HCT116 (cell line): Measurements from ENCODE around the gene HIRA. TPM values are rescaled to one million over a fixed set of nuclear protein-coding genes. Genes with fewer than 3 reads are reported as not detected.

ENCODE experiments used
- ATAC-seq: fragments of 200-7000 bp; cut with Tn5 transposase; 2 replicates; pipeline ENCODE4 v1.9.1; 2020; ENCODE audit warnings: mild to moderate bottlenecking, moderate library complexity
- BruUV-seq: library from RNA; stranded (reverse); fragments of 400-500 nt; replicated peaks from 2 replicates; lab custom pipeline; 2021; lab: Mats Ljungman, UMichigan
- CTCF ChIA-PET: fragments of 300-600 bp; sonication (Branson Sonifier 250); formaldehyde crosslinking; loops from one replicate; lab custom pipeline; 2021; ENCODE audit warnings: antibody characterized with exemption; lab: Charles Lee
- POLR2A ChIA-PET: fragments of 300-600, 350-600 bp; sonication (Branson Sonifier 250); formaldehyde crosslinking; loops from one replicate; lab custom pipeline; 2021; ENCODE audit warnings: antibody characterized with exemption; lab: Charles Lee
- RAD21 ChIA-PET, 2 experiments: fragments of 300-600 bp; sonication (Branson Sonifier 250); formaldehyde crosslinking; loops; one replicate each; lab custom pipeline; 2023; ENCODE audit warnings: low total read pairs in 2 of 2; ENCODE audit not compliant: uncharacterized antibody in 2 of 2, unreplicated experiment in 2 of 2, low non-redundant PET in 1 of 2; lab: Charles Lee
- DNase-seq: peaks from one replicate; pipeline ENCODE4 v3.0.0-alpha.2; 2010; ENCODE audit warnings: low read depth, low spot score
- H2AFZ ChIP-seq: fragments of 200-600 bp; shearing (Covaris generic), sonication (generic); 2 replicates; pipeline ENCODE4 v1.6.1; 2017; ENCODE audit warnings: low read depth, mixed run types, mixed read lengths, antibody characterized with exemption, low read length; ENCODE audit not compliant: poor library complexity, severe bottlenecking
- H3K27ac ChIP-seq: 2 replicates; pipeline ENCODE4 v1.5.1; 2012; ENCODE audit warnings: low read depth, low read length
- H3K27me3 ChIP-seq: fragments of 200-600 bp; sonication (generic); 2 replicates; pipeline ENCODE4 v1.6.1; 2016; ENCODE audit warnings: mixed run types, low read length, mixed read lengths; ENCODE audit not compliant: insufficient read depth
- H3K36me3 ChIP-seq, 2 experiments: fragments of 200-500 bp in 1 of 2; fragments of 200-600 bp in 1 of 2; sonication (Bioruptor generic) in 1 of 2; sonication (generic) in 1 of 2; 2 replicates each; pipeline versions ENCODE4 v1.5.1 to v1.6.1; 2014 to 2016; ENCODE audit warnings: low read length in 2 of 2, inconsistent platforms in 1 of 2, mixed read lengths in 1 of 2, mixed run types in 1 of 2; ENCODE audit not compliant: insufficient read depth in 2 of 2, control insufficient read depth in 1 of 2
- H3K4me1 ChIP-seq, 2 experiments: fragments of 200-600 bp in 1 of 2; sonication (generic) in 1 of 2; 2 replicates each; pipeline versions ENCODE4 v1.5.1 to v1.6.1; 2012 to 2017; ENCODE audit warnings: low read length in 2 of 2, inconsistent platforms in 1 of 2, mild to moderate bottlenecking in 1 of 2, mixed read lengths in 1 of 2, mixed run types in 1 of 2, moderate library complexity in 1 of 2; ENCODE audit not compliant: insufficient read depth in 2 of 2, control insufficient read depth in 1 of 2
- H3K4me2 ChIP-seq: fragments of 200-600 bp; sonication (generic); 2 replicates; pipeline ENCODE4 v1.6.1; 2017; ENCODE audit warnings: mixed run types, low read length, mixed read lengths
- H3K4me3 ChIP-seq, 2 experiments: fragments of 200-600 bp in 1 of 2; sonication (generic) in 1 of 2; replicated peaks in 1 of 2; 2 replicates each; pipeline ENCODE4 v1.5.1; 2011 to 2016; ENCODE audit warnings: low read length in 2 of 2, control low read depth in 1 of 2, low read depth in 1 of 2, mild to moderate bottlenecking in 1 of 2, mixed read lengths in 1 of 2, mixed run types in 1 of 2
- H3K79me2 ChIP-seq: fragments of 200-600 bp; sonication (generic); 2 replicates; pipeline ENCODE4 v1.6.1; 2017; ENCODE audit warnings: mild to moderate bottlenecking, mixed run types, low read length, moderate library complexity, mixed read lengths; ENCODE audit not compliant: insufficient read depth
- H3K9ac ChIP-seq: fragments of 200-600 bp; sonication (generic); 2 replicates; pipeline ENCODE4 v1.6.1; 2016; ENCODE audit warnings: low read length, mixed read lengths
- H3K9me2 ChIP-seq: fragments of 200-600 bp; sonication (generic), shearing (Covaris generic); 2 replicates; pipeline ENCODE4 v1.6.1; 2017; ENCODE audit warnings: mixed run types, mild to moderate bottlenecking, moderate library complexity; ENCODE audit not compliant: insufficient read depth
- H3K9me3 ChIP-seq, 2 experiments: fragments of 200-500 bp in 1 of 2; fragments of 200-600 bp in 1 of 2; sonication (Bioruptor generic) in 1 of 2; sonication (generic) in 1 of 2; 2 replicates each; pipeline ENCODE4 v1.6.1; 2014 to 2017; ENCODE audit warnings: low read length in 2 of 2, mixed read lengths in 2 of 2, inconsistent platforms in 1 of 2, low read depth in 1 of 2, mild to moderate bottlenecking in 1 of 2, mixed run types in 1 of 2, moderate library complexity in 1 of 2; ENCODE audit not compliant: control insufficient read depth in 1 of 2, insufficient read depth in 1 of 2
- H4K20me1 ChIP-seq: fragments of 200-600 bp; sonication (generic), shearing (Covaris generic); 2 replicates; pipeline ENCODE4 v1.6.1; 2017; ENCODE audit warnings: mixed run types, mild to moderate bottlenecking, moderate library complexity; ENCODE audit not compliant: insufficient read depth
- EZH2phosphoT487 ChIP-seq: fragments of 200-600 bp; IDR thresholded peaks from 2 replicates; pipeline ENCODE4 v1.6.1; 2018; ENCODE audit warnings: antibody characterized with exemption, borderline replicate concordance
- TCF7L2 ChIP-seq: IDR thresholded peaks from 2 replicates; pipeline ENCODE4 v1.7.0; 2011; ENCODE audit warnings: borderline replicate concordance, inconsistent platforms; ENCODE audit not compliant: insufficient read depth, insufficient read length; ENCODE audit errors: extremely low read depth
- YY1 ChIP-seq: IDR thresholded peaks from 2 replicates; pipeline ENCODE4 v1.6.1; 2011; ENCODE audit warnings: low read length, low read depth, moderate library complexity, mild to moderate bottlenecking; ENCODE audit not compliant: insufficient replicate concordance; ENCODE audit errors: extremely low read depth
- ZFX ChIP-seq: fragments of 450-650 bp; IDR thresholded peaks from 2 replicates; pipeline ENCODE4 v1.6.1; 2017
- intact Hi-C: fragments of 100-400 bp; cut with micrococcal nuclease; formaldehyde crosslinking; loops from 2 replicates; pipeline ENCODE4 v1.10.0; 2022
- total RNA-seq: library from RNA; stranded (reverse); gene quantifications from one replicate; pipeline ENCODE4 v1.2.1, GENCODE V29; 2021; ENCODE audit not compliant: unreplicated experiment
- TF ChIP-seq, protein P1 (sequence below), 3 experiments: fragments of 200-600 bp in 1 of 3; sonication (generic) in 1 of 3; IDR thresholded peaks in 2 of 3; conservative IDR thresholded peaks in 1 of 3; 2 replicates each; pipeline ENCODE4 v1.5.1; 2012 to 2017; ENCODE audit warnings: low read depth in 2 of 3, low read length in 2 of 3, antibody characterized with exemption in 1 of 3, borderline replicate concordance in 1 of 3, control low read depth in 1 of 3, mild to moderate bottlenecking in 1 of 3, mixed read lengths in 1 of 3, mixed run types in 1 of 3, moderate library complexity in 1 of 3; ENCODE audit not compliant: insufficient read depth in 1 of 3
- TF ChIP-seq, protein P2 (sequence below): IDR thresholded peaks from 2 replicates; pipeline ENCODE4 v1.6.1; 2011; ENCODE audit warnings: mild to moderate bottlenecking, low read length, moderate library complexity; ENCODE audit not compliant: insufficient replicate concordance; ENCODE audit errors: extremely low read depth

The HIRA gene
- total RNA-seq, 1 experiment from 2014 or later = 30.6 TPM

DNA sequence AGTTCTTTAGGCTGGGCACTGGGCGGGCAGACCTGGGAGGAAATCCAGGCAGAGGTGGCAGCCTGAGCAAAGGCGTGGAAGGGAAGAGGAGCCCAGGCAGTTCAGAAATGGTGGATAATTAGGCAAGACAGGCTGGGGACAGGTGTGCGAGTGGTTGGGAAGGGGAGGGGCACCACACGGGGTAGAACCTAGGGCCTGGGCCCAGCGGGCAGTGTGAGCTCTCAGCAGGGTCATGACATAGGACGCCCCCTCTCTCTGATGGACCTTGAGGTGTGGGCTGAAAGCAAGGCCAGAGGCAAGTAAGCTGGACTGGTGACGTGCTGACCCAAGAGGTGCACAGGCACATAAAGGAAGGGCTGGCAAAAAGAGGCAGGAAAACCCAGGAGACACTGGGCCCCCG lies 40.7 kb upstream of the HIRA start:
- H4K20me1 ChIP-seq = peaks cover 3% of the 10 kb centered on the region; the same call in 1 of the 2 replicates

More for the DNA sequence above, 40.7 kb upstream of the HIRA start:
- no peak for ATAC-seq
- H3K36me3 ChIP-seq = peaks cover 27 to 70% of the 10 kb centered on the region in 2 experiments; a peak in 3 of 4 replicates
- DNase-seq = no peak
- TF ChIP-seq YY1 (no peak), ZFX (no peak), EZH2phosphoT487 (no peak), TCF7L2 (no peak)
- TF ChIP-seq, protein P1, sequence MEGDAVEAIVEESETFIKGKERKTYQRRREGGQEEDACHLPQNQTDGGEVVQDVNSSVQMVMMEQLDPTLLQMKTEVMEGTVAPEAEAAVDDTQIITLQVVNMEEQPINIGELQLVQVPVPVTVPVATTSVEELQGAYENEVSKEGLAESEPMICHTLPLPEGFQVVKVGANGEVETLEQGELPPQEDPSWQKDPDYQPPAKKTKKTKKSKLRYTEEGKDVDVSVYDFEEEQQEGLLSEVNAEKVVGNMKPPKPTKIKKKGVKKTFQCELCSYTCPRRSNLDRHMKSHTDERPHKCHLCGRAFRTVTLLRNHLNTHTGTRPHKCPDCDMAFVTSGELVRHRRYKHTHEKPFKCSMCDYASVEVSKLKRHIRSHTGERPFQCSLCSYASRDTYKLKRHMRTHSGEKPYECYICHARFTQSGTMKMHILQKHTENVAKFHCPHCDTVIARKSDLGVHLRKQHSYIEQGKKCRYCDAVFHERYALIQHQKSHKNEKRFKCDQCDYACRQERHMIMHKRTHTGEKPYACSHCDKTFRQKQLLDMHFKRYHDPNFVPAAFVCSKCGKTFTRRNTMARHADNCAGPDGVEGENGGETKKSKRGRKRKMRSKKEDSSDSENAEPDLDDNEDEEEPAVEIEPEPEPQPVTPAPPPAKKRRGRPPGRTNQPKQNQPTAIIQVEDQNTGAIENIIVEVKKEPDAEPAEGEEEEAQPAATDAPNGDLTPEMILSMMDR (IDR thresholded peaks at IDR 0.05 in 2 of 3, conservative IDR thresholded peaks at IDR 0.05 in 1 of 3; ENCODE audit: borderline replicate concordance in 1 of 3, insufficient read depth in 1 of 3, low read depth in 2 of 3, low read length in 2 of 3) = no peak
- TF ChIP-seq, protein P2, sequence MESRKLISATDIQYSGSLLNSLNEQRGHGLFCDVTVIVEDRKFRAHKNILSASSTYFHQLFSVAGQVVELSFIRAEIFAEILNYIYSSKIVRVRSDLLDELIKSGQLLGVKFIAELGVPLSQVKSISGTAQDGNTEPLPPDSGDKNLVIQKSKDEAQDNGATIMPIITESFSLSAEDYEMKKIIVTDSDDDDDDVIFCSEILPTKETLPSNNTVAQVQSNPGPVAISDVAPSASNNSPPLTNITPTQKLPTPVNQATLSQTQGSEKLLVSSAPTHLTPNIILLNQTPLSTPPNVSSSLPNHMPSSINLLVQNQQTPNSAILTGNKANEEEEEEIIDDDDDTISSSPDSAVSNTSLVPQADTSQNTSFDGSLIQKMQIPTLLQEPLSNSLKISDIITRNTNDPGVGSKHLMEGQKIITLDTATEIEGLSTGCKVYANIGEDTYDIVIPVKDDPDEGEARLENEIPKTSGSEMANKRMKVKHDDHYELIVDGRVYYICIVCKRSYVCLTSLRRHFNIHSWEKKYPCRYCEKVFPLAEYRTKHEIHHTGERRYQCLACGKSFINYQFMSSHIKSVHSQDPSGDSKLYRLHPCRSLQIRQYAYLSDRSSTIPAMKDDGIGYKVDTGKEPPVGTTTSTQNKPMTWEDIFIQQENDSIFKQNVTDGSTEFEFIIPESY = no peak
- no peak overlapping the region for H3K9ac ChIP-seq
- ChIA-PET CTCF (interaction anchor here (0.6 kb wide), 1 partner anchor 293 kb away, joined by 3 read pairs; no protein-coding TSS in a partner anchor), POLR2A (no interaction called here), RAD21 (no interaction called here)
- H3K4me1 ChIP-seq = peaks cover 2 to 3% of the 10 kb centered on the region in 2 experiments; a peak in 3 of 4 replicates
- no peaks in the 10 kb centered on the region for H3K9me2 ChIP-seq
- H3K9me3 ChIP-seq = no peaks in the 10 kb centered on the region
- H3K4me2 ChIP-seq = no peak overlapping the region
- no peak overlapping the region for H2AFZ ChIP-seq
- no peak overlapping the region for H3K4me3 ChIP-seq
- peaks cover 76% of the 10 kb centered on the region for H3K79me2 ChIP-seq
- no peaks in the 10 kb centered on the region for H3K27me3 ChIP-seq
- no TSS peak for BruUV-seq
- H3K27ac ChIP-seq = no peak overlapping the region
- intact Hi-C loops = loop anchor here (10.0 kb wide), 1 partner anchor 327 kb away; the partner anchor contains the start of gene ESS2
